ENCODE results near the gene EDEM2.
"Not testable (repeated sequence)": the region's sequence is repeated elsewhere in the genome, so short reads cannot be mapped to it uniquely, and the experiment has no call there.

The EDEM2 gene

DNA sequence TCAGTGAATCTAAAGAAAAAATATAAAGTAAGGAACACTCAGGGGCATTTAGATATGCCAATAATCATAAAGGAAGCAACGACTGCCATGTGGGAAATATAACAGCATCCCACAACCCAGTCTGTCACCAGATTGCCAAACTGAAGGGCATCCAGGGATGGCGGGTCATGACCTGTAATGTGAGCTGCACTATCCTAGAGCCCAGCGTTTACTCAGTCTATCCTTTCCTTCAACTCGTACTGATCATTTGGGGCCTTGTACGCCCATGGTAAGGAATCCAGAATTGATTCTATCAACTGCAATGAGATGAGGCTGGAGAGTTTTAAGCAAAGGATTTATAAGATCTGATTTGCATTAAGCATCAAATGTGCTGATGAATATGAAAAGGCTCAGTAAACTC, 59.8 kb downstream of the EDEM2 start:
- no peak overlapping the region for H3K4me3 ChIP-seq (ENCODE audit: low read length)
- H3K79me2 ChIP-seq (ENCODE audit: low read length): peaks cover 87% of the 10 kb centered on the region
- H3K9ac ChIP-seq (ENCODE audit: low read length): no peak overlapping the region
- H3K36me3 ChIP-seq (replicated peaks; ENCODE audit: insufficient read depth, low read length): no peaks in the 10 kb centered on the region
- no peaks in the 10 kb centered on the region; the same call in 1 of the 2 replicates for H4K20me1 ChIP-seq (ENCODE audit: insufficient read depth, low read length)
- no peaks in the 10 kb centered on the region for H3F3A ChIP-seq (ENCODE audit: insufficient read depth, low read length)
- H3K9me2 ChIP-seq (replicated peaks; ENCODE audit: insufficient read depth, low read length): no peaks in the 10 kb centered on the region
- TF ChIP-seq, protein P1, sequence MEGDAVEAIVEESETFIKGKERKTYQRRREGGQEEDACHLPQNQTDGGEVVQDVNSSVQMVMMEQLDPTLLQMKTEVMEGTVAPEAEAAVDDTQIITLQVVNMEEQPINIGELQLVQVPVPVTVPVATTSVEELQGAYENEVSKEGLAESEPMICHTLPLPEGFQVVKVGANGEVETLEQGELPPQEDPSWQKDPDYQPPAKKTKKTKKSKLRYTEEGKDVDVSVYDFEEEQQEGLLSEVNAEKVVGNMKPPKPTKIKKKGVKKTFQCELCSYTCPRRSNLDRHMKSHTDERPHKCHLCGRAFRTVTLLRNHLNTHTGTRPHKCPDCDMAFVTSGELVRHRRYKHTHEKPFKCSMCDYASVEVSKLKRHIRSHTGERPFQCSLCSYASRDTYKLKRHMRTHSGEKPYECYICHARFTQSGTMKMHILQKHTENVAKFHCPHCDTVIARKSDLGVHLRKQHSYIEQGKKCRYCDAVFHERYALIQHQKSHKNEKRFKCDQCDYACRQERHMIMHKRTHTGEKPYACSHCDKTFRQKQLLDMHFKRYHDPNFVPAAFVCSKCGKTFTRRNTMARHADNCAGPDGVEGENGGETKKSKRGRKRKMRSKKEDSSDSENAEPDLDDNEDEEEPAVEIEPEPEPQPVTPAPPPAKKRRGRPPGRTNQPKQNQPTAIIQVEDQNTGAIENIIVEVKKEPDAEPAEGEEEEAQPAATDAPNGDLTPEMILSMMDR (IDR thresholded peaks at IDR 0.05; ENCODE audit: low read length): no peak
- TF ChIP-seq EZH2phosphoT487 (IDR thresholded peaks at IDR 0.05; ENCODE audit: low read length): no peak
- no peak for TF ChIP-seq EZH2 (optimal IDR thresholded peaks at IDR 0.05; ENCODE audit: low read depth, low read length)
- no peak overlapping the region for H3K27ac ChIP-seq (ENCODE audit: low read length)
- H3K9me3 ChIP-seq (replicated peaks; ENCODE audit: insufficient read depth, low read length): no peaks in the 10 kb centered on the region
- no peaks in the 10 kb centered on the region for H3K27me3 ChIP-seq (replicated peaks; ENCODE audit: insufficient read depth, low read length)
- no peak overlapping the region for H2AFZ ChIP-seq (ENCODE audit: low read length)
- H3K4me1 ChIP-seq (ENCODE audit: low read length): peaks cover 8% of the 10 kb centered on the region; the same call in 1 of the 2 replicates
- no peak for DNase-seq
- H3K4me2 ChIP-seq (ENCODE audit: low read depth, low read length): no peak overlapping the region

DNA sequence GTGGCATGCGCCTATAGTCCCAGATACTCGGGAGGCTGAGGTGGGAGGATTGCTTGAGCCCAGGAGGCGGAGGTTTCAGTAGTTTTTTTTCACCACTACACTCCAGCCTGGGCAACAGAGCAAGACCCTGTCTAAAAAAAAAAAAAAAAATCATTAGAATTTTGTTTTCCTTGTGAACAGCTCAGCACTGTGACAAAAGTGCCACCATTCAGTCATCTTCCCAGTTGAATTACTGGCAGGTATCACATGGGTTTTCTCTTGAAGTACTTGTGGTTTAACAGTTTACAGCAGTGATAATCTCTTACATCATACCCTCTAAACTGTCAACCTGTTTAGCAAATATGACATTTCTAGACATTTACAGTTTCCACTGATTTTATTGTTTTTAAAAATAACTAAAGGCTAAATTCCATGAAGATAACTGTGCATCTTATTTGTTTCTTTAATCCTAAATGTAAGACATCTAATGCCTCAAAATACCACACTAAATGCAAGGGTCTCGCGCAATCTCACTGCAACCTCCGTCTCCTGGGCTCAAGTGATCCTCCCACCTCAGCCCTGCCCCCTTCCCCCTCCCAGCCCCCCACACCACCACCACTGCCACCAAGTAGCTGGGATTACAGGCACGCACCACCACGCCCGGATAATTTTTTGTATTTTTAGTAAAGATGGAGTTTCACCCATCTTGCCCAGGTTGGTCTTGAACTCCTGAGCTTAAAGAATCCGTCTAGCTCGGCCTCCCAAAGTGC, 61.5 kb downstream of the EDEM2 start:
- H3K9me2 ChIP-seq (replicated peaks; ENCODE audit: insufficient read depth, low read length): no peaks in the 10 kb centered on the region
- H3K27me3 ChIP-seq (replicated peaks; ENCODE audit: insufficient read depth, low read length): no peaks in the 10 kb centered on the region
- no peak overlapping the region for H3K9ac ChIP-seq (ENCODE audit: low read length)
- H3K4me3 ChIP-seq (ENCODE audit: low read length): no peak overlapping the region
- no peak for DNase-seq
- no peaks in the 10 kb centered on the region for H3K9me3 ChIP-seq (replicated peaks; ENCODE audit: insufficient read depth, low read length)
- TF ChIP-seq EZH2 (optimal IDR thresholded peaks at IDR 0.05; ENCODE audit: low read depth, low read length) (no peak), EZH2phosphoT487 (IDR thresholded peaks at IDR 0.05; ENCODE audit: low read length) (no peak)
- TF ChIP-seq, protein P1 (IDR thresholded peaks at IDR 0.05; ENCODE audit: low read length): no peak
- no peak overlapping the region for H3K27ac ChIP-seq (ENCODE audit: low read length)
- H4K20me1 ChIP-seq (ENCODE audit: insufficient read depth, low read length): peaks cover 6% of the 10 kb centered on the region; the same call in 1 of the 2 replicates
- peaks cover 3% of the 10 kb centered on the region; the same call in 1 of the 2 replicates for H3K4me1 ChIP-seq (ENCODE audit: low read length)
- H2AFZ ChIP-seq (ENCODE audit: low read length): no peak overlapping the region
- no peaks in the 10 kb centered on the region for H3F3A ChIP-seq (ENCODE audit: insufficient read depth, low read length)
- H3K36me3 ChIP-seq (replicated peaks; ENCODE audit: insufficient read depth, low read length): no peaks in the 10 kb centered on the region
- H3K4me2 ChIP-seq (ENCODE audit: low read depth, low read length): no peak overlapping the region
- H3K79me2 ChIP-seq (ENCODE audit: low read length): peaks cover 87% of the 10 kb centered on the region

DNA sequence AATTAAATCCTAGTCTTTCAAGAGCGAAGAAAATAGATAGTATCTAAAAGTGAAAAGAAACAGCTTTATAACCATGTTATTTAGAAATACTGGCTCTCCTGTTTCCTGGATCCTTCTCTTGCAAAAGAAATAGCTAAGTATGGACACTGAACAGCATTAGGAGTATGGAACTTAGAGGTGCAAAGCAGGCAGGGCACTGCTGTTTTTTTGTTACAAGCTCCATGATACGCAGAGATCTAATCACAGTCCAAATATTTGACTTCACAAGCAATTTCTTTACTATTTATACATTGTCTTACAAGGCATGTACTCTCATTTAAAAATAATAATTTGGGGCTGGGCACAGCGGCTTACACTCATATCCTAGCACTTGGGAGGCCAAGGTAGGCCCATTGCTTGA, 62.1 kb downstream of the EDEM2 start:
- no peak overlapping the region for H3K4me3 ChIP-seq (ENCODE audit: low read length)
- H3K4me2 ChIP-seq (ENCODE audit: low read depth, low read length): no peak overlapping the region
- H3K9me3 ChIP-seq (replicated peaks; ENCODE audit: insufficient read depth, low read length): no peaks in the 10 kb centered on the region
- H3K27ac ChIP-seq (ENCODE audit: low read length): no peak overlapping the region
- no peak overlapping the region for H3K9ac ChIP-seq (ENCODE audit: low read length)
- no peaks in the 10 kb centered on the region for H3K27me3 ChIP-seq (replicated peaks; ENCODE audit: insufficient read depth, low read length)
- H2AFZ ChIP-seq (ENCODE audit: low read length): no peak overlapping the region
- TF ChIP-seq EZH2 (optimal IDR thresholded peaks at IDR 0.05; ENCODE audit: low read depth, low read length): no peak
- H3K79me2 ChIP-seq (ENCODE audit: low read length): peaks cover 87% of the 10 kb centered on the region
- no peaks in the 10 kb centered on the region for H3K36me3 ChIP-seq (replicated peaks; ENCODE audit: insufficient read depth, low read length)
- H3K9me2 ChIP-seq (replicated peaks; ENCODE audit: insufficient read depth, low read length): no peaks in the 10 kb centered on the region
- peaks cover 3% of the 10 kb centered on the region; the same call in 1 of the 2 replicates for H3K4me1 ChIP-seq (ENCODE audit: low read length)
- H3F3A ChIP-seq (ENCODE audit: insufficient read depth, low read length): no peaks in the 10 kb centered on the region
- no peak for DNase-seq
- H4K20me1 ChIP-seq (ENCODE audit: insufficient read depth, low read length): peaks cover 6% of the 10 kb centered on the region; the same call in 1 of the 2 replicates

DNA sequence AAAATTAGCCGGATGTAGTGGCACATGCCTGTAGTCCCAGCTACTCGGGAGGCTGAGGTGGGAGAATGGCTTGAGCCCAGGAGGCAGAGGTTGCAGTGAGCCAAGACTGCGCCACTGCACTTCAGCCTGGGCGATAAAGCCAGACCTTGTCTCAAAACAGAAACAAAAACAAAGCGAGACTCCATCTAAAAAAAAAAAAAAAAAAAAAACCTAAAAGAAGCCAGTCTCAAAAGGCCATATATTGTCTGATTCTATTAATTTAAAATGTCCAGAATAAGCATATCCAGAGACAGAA, 66.8 kb downstream of the EDEM2 start:
- H3K36me3 ChIP-seq (replicated peaks; ENCODE audit: insufficient read depth, low read length); H4K20me1 ChIP-seq (ENCODE audit: insufficient read depth, low read length); H3K4me2 ChIP-seq (ENCODE audit: low read depth, low read length); H3K27me3 ChIP-seq (replicated peaks; ENCODE audit: insufficient read depth, low read length); H3K9me2 ChIP-seq (replicated peaks; ENCODE audit: insufficient read depth, low read length); H3K9me3 ChIP-seq (replicated peaks; ENCODE audit: insufficient read depth, low read length); H3F3A ChIP-seq (ENCODE audit: insufficient read depth, low read length); H3K4me1 ChIP-seq (ENCODE audit: low read length); H3K27ac ChIP-seq (ENCODE audit: low read length); DNase-seq; H2AFZ ChIP-seq (ENCODE audit: low read length); H3K9ac ChIP-seq (ENCODE audit: low read length); H3K4me3 ChIP-seq (ENCODE audit: low read length): not testable (repeated sequence)
- H3K79me2 ChIP-seq (ENCODE audit: low read length): peaks cover 76% of the 10 kb centered on the region
